H1 (cell line): ENCODE results near the gene VPREB1. TPM values are rescaled to one million over a fixed set of nuclear protein-coding genes. Genes with fewer than 3 reads are reported as not detected.

Source experiments
- BACH1 ChIP-seq: IDR thresholded peaks from 2 replicates; pipeline ENCODE4 v1.6.1; 2012; ENCODE audit warnings: low read length, improper control_type of control experiment
- BCL11A ChIP-seq, 2 experiments: IDR thresholded peaks; one replicate each; pipeline ENCODE4 v1.6.1; 2011; ENCODE audit warnings: low read depth in 2 of 2, low read length in 2 of 2, mild to moderate bottlenecking in 2 of 2
- CBX5 ChIP-seq: fragments of 300-800, 300-1000 bp; sonication (generic); IDR thresholded peaks from 2 replicates; pipeline ENCODE4 v1.7.1; 2016; ENCODE audit warnings: antibody characterized with exemption, low read length, low read depth
- GTF2F1 ChIP-seq: IDR thresholded peaks from 2 replicates; pipeline ENCODE4 v1.6.1; 2012; ENCODE audit warnings: low read depth, low read length, improper control_type of control experiment, borderline replicate concordance
- KDM4A ChIP-seq: IDR thresholded peaks from one replicate; pipeline ENCODE4 v1.7.1; 2012; ENCODE audit warnings: low read depth, mild to moderate bottlenecking, moderate library complexity, low read length, inconsistent platforms; ENCODE audit not compliant: severe bottlenecking
- RAD21 ChIP-seq, 2 experiments: IDR thresholded peaks in 1 of 2; conservative IDR thresholded peaks in 1 of 2; 2 replicates each; pipeline ENCODE4 v1.6.1; 2011; ENCODE audit warnings: low read depth in 2 of 2, low read length in 2 of 2, improper control_type of control experiment in 1 of 2, inconsistent platforms in 1 of 2, mild to moderate bottlenecking in 1 of 2, moderate library complexity in 1 of 2
- polyA plus RNA-seq, 7 experiments: library from polyadenylated mRNA; depleted of rRNA in 3 of 7; stranded (reverse) in 5 of 7; unstranded in 2 of 7; fragments of >200 nt in 5 of 7; fragments of 200-250 nt in 2 of 7; gene quantifications; 1 replicate in 5 of 7; 2 replicates in 1 of 7; 4 replicates in 1 of 7; pipeline versions ENCODE4 v1.2.1 to v1.2.3, GENCODE V29; 2011 to 2013; ENCODE audit warnings: missing spikeins in 2 of 7, mixed read lengths in 2 of 7
- total RNA-seq: library from RNA; stranded (reverse); fragmentation: NEBNext Ultra II Directional; extraction: Animal tissue kit (Norgen Biotek cat#: 25700); gene quantifications from 2 replicates; pipeline ENCODE4 v1.2.1, GENCODE V29; 2021
- TF ChIP-seq, protein P1 (sequence below): fragments of 300-600 bp; sonication (generic); IDR thresholded peaks from 2 replicates; pipeline ENCODE4 v1.7.1; 2012; ENCODE audit warnings: low read length, moderate library complexity, mild to moderate bottlenecking, inconsistent platforms; ENCODE audit not compliant: insufficient replicate concordance

The VPREB1 gene
- total and polyA plus RNA-seq, 2 of the 8 experiments (the other 6 are each of a cell fraction or from before 2014, with no cell fraction given) = not detected

DNA sequence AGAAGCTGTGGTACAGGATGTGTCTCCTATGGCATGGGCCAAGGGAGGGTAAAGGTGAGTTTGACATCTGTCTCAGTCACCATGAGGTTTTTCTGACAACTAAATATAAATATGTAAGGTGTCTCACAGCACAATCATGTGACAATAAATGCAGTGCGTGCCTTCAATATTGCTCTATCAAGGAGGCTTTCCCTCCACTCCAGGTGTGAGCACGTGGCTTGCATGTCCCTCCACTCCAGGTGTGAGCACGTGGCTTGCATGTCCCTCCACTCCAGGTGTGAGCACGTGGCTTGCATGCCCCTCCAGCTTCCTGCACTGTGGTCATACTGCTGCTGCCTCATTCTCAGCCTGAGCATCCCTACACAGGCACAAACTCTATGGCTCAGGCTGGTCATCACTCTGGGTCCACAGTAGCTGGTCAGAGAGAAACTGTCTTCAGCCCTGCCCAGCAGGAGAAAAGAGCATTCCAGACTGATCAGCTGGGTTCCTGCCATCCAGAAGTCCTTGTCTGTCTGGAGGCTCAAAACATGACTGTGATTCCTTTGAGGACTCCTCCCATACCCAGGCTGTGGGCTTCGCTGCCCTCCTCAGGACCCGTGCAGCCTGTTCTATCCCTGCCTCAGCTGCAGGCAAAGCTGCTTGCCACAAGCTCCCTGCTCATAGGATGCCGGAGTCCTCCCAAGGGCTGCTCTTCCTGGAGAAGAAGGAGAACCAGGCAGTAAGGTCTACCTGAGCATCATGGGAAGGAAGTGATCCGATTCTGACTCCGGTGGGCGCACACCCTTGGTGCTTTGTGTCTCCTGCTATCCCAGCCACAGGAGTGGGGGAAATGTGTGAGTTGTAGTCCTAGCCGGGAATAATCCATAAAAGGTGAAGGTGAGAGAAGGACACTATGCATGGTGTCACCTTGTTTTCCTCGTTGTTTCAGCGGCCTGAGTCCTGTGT, 33.4 kb upstream of the VPREB1 start (continued):
- TF ChIP-seq, protein P1, sequence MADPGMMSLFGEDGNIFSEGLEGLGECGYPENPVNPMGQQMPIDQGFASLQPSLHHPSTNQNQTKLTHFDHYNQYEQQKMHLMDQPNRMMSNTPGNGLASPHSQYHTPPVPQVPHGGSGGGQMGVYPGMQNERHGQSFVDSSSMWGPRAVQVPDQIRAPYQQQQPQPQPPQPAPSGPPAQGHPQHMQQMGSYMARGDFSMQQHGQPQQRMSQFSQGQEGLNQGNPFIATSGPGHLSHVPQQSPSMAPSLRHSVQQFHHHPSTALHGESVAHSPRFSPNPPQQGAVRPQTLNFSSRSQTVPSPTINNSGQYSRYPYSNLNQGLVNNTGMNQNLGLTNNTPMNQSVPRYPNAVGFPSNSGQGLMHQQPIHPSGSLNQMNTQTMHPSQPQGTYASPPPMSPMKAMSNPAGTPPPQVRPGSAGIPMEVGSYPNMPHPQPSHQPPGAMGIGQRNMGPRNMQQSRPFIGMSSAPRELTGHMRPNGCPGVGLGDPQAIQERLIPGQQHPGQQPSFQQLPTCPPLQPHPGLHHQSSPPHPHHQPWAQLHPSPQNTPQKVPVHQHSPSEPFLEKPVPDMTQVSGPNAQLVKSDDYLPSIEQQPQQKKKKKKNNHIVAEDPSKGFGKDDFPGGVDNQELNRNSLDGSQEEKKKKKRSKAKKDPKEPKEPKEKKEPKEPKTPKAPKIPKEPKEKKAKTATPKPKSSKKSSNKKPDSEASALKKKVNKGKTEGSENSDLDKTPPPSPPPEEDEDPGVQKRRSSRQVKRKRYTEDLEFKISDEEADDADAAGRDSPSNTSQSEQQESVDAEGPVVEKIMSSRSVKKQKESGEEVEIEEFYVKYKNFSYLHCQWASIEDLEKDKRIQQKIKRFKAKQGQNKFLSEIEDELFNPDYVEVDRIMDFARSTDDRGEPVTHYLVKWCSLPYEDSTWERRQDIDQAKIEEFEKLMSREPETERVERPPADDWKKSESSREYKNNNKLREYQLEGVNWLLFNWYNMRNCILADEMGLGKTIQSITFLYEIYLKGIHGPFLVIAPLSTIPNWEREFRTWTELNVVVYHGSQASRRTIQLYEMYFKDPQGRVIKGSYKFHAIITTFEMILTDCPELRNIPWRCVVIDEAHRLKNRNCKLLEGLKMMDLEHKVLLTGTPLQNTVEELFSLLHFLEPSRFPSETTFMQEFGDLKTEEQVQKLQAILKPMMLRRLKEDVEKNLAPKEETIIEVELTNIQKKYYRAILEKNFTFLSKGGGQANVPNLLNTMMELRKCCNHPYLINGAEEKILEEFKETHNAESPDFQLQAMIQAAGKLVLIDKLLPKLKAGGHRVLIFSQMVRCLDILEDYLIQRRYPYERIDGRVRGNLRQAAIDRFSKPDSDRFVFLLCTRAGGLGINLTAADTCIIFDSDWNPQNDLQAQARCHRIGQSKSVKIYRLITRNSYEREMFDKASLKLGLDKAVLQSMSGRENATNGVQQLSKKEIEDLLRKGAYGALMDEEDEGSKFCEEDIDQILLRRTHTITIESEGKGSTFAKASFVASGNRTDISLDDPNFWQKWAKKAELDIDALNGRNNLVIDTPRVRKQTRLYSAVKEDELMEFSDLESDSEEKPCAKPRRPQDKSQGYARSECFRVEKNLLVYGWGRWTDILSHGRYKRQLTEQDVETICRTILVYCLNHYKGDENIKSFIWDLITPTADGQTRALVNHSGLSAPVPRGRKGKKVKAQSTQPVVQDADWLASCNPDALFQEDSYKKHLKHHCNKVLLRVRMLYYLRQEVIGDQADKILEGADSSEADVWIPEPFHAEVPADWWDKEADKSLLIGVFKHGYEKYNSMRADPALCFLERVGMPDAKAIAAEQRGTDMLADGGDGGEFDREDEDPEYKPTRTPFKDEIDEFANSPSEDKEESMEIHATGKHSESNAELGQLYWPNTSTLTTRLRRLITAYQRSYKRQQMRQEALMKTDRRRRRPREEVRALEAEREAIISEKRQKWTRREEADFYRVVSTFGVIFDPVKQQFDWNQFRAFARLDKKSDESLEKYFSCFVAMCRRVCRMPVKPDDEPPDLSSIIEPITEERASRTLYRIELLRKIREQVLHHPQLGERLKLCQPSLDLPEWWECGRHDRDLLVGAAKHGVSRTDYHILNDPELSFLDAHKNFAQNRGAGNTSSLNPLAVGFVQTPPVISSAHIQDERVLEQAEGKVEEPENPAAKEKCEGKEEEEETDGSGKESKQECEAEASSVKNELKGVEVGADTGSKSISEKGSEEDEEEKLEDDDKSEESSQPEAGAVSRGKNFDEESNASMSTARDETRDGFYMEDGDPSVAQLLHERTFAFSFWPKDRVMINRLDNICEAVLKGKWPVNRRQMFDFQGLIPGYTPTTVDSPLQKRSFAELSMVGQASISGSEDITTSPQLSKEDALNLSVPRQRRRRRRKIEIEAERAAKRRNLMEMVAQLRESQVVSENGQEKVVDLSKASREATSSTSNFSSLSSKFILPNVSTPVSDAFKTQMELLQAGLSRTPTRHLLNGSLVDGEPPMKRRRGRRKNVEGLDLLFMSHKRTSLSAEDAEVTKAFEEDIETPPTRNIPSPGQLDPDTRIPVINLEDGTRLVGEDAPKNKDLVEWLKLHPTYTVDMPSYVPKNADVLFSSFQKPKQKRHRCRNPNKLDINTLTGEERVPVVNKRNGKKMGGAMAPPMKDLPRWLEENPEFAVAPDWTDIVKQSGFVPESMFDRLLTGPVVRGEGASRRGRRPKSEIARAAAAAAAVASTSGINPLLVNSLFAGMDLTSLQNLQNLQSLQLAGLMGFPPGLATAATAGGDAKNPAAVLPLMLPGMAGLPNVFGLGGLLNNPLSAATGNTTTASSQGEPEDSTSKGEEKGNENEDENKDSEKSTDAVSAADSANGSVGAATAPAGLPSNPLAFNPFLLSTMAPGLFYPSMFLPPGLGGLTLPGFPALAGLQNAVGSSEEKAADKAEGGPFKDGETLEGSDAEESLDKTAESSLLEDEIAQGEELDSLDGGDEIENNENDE = no peak
- TF ChIP-seq BACH1 (no peak), BCL11A (IDR thresholded peaks at IDR 0.05; ENCODE audit: low read depth in 2 of 2, low read length in 2 of 2) (no peak), CBX5 (no peak), KDM4A (no peak), RAD21 (IDR thresholded peaks at IDR 0.05 in 1 of 2, conservative IDR thresholded peaks at IDR 0.05 in 1 of 2; ENCODE audit: low read depth in 2 of 2, low read length in 2 of 2) (no peak), GTF2F1 (no peak)
